ENCODE data around the gene ACAA1. TPM values are rescaled to one million over a fixed set of nuclear protein-coding genes. Genes with fewer than 3 reads are reported as not detected.

Gene ACAA1
- total and polyA plus RNA-seq, 2 experiments from 2014 or later, result 21.4 to 26.6 TPM

DNA sequence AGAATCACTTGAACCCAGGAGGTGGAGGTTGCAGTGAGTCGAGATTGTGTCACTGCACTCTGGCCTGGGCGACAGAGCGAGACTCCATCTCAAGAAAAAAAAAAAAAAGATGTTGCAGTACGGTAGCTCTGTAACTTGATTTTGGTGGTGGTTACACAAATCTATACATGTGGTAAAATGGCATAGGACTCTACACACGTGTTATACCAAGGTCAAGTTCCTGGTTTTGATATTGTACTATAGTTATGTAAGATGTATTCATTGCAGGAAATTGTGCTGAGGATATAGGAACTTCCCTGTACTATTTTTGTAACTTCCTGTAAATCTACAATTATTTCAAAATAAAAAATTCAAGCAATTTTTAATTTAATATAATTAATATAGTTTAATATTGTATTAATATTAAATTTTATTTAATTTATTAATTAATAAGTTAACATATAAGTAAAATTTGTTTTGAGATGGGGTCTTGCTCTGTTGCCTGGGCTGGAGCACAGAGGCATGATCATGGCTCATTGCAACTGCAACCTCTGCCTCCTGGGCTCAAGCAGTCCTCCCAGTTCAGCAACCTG is 11.5 kb upstream of the ACAA1 start:
- TF ChIP-seq ZNF331 (CRISPR knock-in tag; IDR thresholded peaks at IDR 0.05; ENCODE audit: low read depth) (no peak), NANOG (IDR thresholded peaks at IDR 0.05; ENCODE audit: borderline replicate concordance) (no peak), EZH2phosphoT487 (IDR thresholded peaks at IDR 0.05; ENCODE audit: unreplicated experiment) (no peak), ZNF114 (CRISPR knock-in tag; IDR thresholded peaks at IDR 0.05) (no peak), EZH2 (IDR thresholded peaks at IDR 0.05; ENCODE audit: low read depth, unreplicated experiment) (no peak), REST (IDR thresholded peaks at IDR 0.05; ENCODE audit: unreplicated experiment) (no peak), POLR2AphosphoS5 (IDR thresholded peaks at IDR 0.05; ENCODE audit: low read depth) (no peak), JUNB (IDR thresholded peaks at IDR 0.05; ENCODE audit: unreplicated experiment) (no peak), CTCF (conservative IDR thresholded peaks at IDR 0.05; ENCODE audit: low read depth in 2 of 2) (no peak), CREB1 (CRISPR knock-in tag; IDR thresholded peaks at IDR 0.05; ENCODE audit: low read depth) (no peak)
- TF ChIP-seq, protein P1, sequence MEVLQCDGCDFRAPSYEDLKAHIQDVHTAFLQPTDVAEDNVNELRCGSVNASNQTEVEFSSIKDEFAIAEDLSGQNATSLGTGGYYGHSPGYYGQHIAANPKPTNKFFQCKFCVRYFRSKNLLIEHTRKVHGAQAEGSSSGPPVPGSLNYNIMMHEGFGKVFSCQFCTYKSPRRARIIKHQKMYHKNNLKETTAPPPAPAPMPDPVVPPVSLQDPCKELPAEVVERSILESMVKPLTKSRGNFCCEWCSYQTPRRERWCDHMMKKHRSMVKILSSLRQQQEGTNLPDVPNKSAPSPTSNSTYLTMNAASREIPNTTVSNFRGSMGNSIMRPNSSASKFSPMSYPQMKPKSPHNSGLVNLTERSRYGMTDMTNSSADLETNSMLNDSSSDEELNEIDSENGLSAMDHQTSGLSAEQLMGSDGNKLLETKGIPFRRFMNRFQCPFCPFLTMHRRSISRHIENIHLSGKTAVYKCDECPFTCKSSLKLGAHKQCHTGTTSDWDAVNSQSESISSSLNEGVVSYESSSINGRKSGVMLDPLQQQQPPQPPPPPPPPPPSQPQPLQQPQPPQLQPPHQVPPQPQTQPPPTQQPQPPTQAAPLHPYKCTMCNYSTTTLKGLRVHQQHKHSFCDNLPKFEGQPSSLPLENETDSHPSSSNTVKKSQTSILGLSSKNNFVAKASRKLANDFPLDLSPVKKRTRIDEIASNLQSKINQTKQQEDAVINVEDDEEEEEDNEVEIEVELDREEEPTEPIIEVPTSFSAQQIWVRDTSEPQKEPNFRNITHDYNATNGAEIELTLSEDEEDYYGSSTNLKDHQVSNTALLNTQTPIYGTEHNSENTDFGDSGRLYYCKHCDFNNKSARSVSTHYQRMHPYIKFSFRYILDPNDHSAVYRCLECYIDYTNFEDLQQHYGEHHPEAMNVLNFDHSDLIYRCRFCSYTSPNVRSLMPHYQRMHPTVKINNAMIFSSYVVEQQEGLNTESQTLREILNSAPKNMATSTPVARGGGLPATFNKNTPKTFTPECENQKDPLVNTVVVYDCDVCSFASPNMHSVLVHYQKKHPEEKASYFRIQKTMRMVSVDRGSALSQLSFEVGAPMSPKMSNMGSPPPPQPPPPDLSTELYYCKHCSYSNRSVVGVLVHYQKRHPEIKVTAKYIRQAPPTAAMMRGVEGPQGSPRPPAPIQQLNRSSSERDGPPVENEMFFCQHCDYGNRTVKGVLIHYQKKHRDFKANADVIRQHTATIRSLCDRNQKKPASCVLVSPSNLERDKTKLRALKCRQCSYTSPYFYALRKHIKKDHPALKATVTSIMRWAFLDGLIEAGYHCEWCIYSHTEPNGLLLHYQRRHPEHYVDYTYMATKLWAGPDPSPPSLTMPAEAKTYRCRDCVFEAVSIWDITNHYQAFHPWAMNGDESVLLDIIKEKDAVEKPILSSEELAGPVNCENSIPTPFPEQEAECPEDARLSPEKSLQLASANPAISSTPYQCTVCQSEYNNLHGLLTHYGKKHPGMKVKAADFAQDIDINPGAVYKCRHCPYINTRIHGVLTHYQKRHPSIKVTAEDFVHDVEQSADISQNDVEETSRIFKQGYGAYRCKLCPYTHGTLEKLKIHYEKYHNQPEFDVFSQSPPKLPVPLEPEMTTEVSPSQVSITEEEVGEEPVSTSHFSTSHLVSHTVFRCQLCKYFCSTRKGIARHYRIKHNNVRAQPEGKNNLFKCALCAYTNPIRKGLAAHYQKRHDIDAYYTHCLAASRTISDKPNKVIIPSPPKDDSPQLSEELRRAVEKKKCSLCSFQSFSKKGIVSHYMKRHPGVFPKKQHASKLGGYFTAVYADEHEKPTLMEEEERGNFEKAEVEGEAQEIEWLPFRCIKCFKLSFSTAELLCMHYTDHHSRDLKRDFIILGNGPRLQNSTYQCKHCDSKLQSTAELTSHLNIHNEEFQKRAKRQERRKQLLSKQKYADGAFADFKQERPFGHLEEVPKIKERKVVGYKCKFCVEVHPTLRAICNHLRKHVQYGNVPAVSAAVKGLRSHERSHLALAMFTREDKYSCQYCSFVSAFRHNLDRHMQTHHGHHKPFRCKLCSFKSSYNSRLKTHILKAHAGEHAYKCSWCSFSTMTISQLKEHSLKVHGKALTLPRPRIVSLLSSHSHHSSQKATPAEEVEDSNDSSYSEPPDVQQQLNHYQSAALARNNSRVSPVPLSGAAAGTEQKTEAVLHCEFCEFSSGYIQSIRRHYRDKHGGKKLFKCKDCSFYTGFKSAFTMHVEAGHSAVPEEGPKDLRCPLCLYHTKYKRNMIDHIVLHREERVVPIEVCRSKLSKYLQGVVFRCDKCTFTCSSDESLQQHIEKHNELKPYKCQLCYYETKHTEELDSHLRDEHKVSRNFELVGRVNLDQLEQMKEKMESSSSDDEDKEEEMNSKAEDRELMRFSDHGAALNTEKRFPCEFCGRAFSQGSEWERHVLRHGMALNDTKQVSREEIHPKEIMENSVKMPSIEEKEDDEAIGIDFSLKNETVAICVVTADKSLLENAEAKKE (CRISPR knock-in tag; IDR thresholded peaks at IDR 0.05), result no peak
- Mint-ChIP-seq H3K27me3 (ENCODE audit: insufficient read depth, low read depth, poor library complexity) (no peaks in the 10 kb centered on the region), H3K36me3 (ENCODE audit: low read depth) (no peaks in the 10 kb centered on the region), H3K4me3 (no peak overlapping the region), H3K4me1 (peaks cover 4% of the 10 kb centered on the region; the same call in 1 of the 3 replicates), H3K9me3 (peaks cover 6% of the 10 kb centered on the region; the same call in 1 of the 3 replicates), H3K27ac (no peak overlapping the region)
- Histone ChIP-seq H3K27ac (ENCODE audit: low read depth) (no peak overlapping the region), H3K4me3 (no peak overlapping the region), H3K36me3 (ENCODE audit: insufficient read depth) (no peaks in the 10 kb centered on the region), H3K9me2 (ENCODE audit: insufficient read depth) (peaks cover 10% of the 10 kb centered on the region), H4K20me1 (replicated peaks; ENCODE audit: insufficient read depth) (no peaks in the 10 kb centered on the region), H3K4me2 (no peak overlapping the region), H3K27me3 (ENCODE audit: insufficient read depth) (no peaks in the 10 kb centered on the region), H3K4me1 (ENCODE audit: insufficient read depth) (no peaks in the 10 kb centered on the region), H3F3A (replicated peaks; ENCODE audit: low read depth) (no peaks in the 10 kb centered on the region), H3K79me2 (replicated peaks; ENCODE audit: insufficient read depth) (no peaks in the 10 kb centered on the region), H2AFZ (no peak overlapping the region)
- DNase-seq (ENCODE audit: low spot score) (no peak), ATAC-seq (no peak)

All from GM23338 (cell line).